GM12878 (cell line): Measurements from ENCODE around the gene COL5A1.

Experiments
- EP300 ChIP-seq, 2 experiments: fragments of 150-350 bp in 1 of 2; IDR thresholded peaks; 2 replicates each; pipeline ENCODE4 v1.6.1; 2011 to 2012; ENCODE audit warnings: low read depth in 2 of 2, low read length in 2 of 2, borderline replicate concordance in 1 of 2, improper control_type of control experiment in 1 of 2, inconsistent platforms in 1 of 2; ENCODE audit not compliant: control insufficient read depth in 1 of 2
- GATAD2B ChIP-seq: fragments of 450-650 bp; conservative IDR thresholded peaks from 2 replicates; pipeline ENCODE4 v1.6.1; 2017; ENCODE audit warnings: low read depth, mild to moderate bottlenecking, moderate library complexity
- HDAC2 ChIP-seq: fragments of 200-600 bp; sonication (generic); IDR thresholded peaks from 2 replicates; pipeline ENCODE4 v1.6.1; 2017
- MXI1 ChIP-seq: fragments of 150-350 bp; IDR thresholded peaks from 2 replicates; pipeline ENCODE4 v1.6.1; 2011; ENCODE audit warnings: low read depth, mild to moderate bottlenecking, inconsistent platforms, low read length, improper control_type of control experiment
- MYC ChIP-seq: IDR thresholded peaks from 2 replicates; pipeline ENCODE4 v1.6.1; 2011; ENCODE audit warnings: mild to moderate bottlenecking, low read length, moderate library complexity, inconsistent platforms; ENCODE audit not compliant: insufficient read depth, insufficient replicate concordance, insufficient read length, severe bottlenecking
- NFIC ChIP-seq: IDR thresholded peaks from 2 replicates; pipeline ENCODE4 v1.6.1; 2012; ENCODE audit warnings: low read depth, mild to moderate bottlenecking, inconsistent platforms, low read length, moderate library complexity
- POLR2A ChIP-seq: IDR thresholded peaks from 2 replicates; pipeline ENCODE4 v1.6.1; 2011; ENCODE audit warnings: low read depth, mild to moderate bottlenecking, low read length
- SIN3A ChIP-seq: IDR thresholded peaks from 2 replicates; pipeline ENCODE4 v1.6.1; 2012; ENCODE audit warnings: low read depth, low read length, improper control_type of control experiment
- SUZ12 ChIP-seq: fragments of 200-600 bp; sonication (generic); IDR thresholded peaks from one replicate; pipeline ENCODE4 v1.6.1; 2018; ENCODE audit warnings: antibody characterized with exemption, mild to moderate bottlenecking; ENCODE audit not compliant: unreplicated experiment
- TF ChIP-seq, protein P1 (sequence below): IDR thresholded peaks from 2 replicates; pipeline ENCODE4 v1.6.1; 2012; ENCODE audit warnings: mild to moderate bottlenecking, low read depth, low read length
- TF ChIP-seq, protein P2 (sequence below): IDR thresholded peaks from 2 replicates; pipeline ENCODE4 v1.6.1; 2011; ENCODE audit warnings: low read depth, low read length, improper control_type of control experiment, borderline replicate concordance
- TF ChIP-seq, protein P3 (sequence below), 3 experiments: IDR thresholded peaks in 2 of 3; conservative IDR thresholded peaks in 1 of 3; 2 replicates each; pipeline ENCODE4 v1.5.1; 2011; ENCODE audit warnings: low read depth in 3 of 3, low read length in 3 of 3, mild to moderate bottlenecking in 3 of 3, control low read depth in 2 of 3, moderate library complexity in 2 of 3, inconsistent platforms in 1 of 3, mixed read lengths in 1 of 3; ENCODE audit not compliant: control insufficient read depth in 2 of 3, insufficient read depth in 1 of 3; ENCODE audit errors: extremely low read depth in 1 of 3
- TF ChIP-seq, protein P4 (sequence below): fragments of 450-650 bp; IDR thresholded peaks from 2 replicates; pipeline ENCODE4 v1.6.1; 2014; ENCODE audit warnings: mild to moderate bottlenecking

DNA sequence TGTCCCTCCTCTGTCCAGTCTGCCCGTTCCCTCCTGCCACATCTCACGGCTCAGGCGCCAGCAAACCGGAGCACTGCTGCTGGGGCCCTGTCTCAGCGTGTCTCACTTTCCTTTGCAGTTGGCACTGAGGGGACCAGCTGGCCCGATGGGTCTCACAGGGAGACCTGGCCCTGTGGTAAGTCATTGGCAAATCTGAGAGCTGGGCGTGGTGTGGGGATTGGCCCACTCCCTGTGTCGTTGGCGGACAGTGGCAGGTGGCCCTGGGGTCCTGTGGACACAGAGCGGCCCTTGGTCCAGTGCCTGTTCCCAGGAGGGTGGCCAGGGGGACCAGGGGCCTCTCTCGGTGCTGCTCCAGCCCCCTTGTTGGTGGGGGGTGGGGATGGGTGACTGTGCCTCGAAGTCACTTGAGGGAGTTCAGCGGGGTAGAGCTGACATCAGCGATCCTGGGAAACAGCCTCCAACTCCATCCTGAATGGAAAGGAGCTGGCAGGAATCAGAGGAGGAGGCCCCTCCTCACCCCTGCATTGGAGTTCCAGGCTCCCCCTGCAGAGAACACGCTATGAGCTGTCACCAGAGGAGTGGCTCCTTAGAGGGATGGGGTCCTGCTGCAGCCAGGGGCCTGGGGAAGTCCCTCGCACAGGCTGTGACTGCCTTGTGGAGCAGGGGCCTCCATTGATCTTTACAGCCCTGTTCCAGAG, 111.0 kb downstream of the COL5A1 start:
- TF ChIP-seq MXI1 (no peak), SIN3A (no peak), GATAD2B (no peak), EP300 (IDR thresholded peaks at IDR 0.05; ENCODE audit: borderline replicate concordance in 1 of 2, control insufficient read depth in 1 of 2, low read depth in 2 of 2, low read length in 2 of 2) (no peak), POLR2A (no peak), SUZ12 (no peak), NFIC (no peak), HDAC2 (no peak), MYC (no peak)
- TF ChIP-seq, protein P1, sequence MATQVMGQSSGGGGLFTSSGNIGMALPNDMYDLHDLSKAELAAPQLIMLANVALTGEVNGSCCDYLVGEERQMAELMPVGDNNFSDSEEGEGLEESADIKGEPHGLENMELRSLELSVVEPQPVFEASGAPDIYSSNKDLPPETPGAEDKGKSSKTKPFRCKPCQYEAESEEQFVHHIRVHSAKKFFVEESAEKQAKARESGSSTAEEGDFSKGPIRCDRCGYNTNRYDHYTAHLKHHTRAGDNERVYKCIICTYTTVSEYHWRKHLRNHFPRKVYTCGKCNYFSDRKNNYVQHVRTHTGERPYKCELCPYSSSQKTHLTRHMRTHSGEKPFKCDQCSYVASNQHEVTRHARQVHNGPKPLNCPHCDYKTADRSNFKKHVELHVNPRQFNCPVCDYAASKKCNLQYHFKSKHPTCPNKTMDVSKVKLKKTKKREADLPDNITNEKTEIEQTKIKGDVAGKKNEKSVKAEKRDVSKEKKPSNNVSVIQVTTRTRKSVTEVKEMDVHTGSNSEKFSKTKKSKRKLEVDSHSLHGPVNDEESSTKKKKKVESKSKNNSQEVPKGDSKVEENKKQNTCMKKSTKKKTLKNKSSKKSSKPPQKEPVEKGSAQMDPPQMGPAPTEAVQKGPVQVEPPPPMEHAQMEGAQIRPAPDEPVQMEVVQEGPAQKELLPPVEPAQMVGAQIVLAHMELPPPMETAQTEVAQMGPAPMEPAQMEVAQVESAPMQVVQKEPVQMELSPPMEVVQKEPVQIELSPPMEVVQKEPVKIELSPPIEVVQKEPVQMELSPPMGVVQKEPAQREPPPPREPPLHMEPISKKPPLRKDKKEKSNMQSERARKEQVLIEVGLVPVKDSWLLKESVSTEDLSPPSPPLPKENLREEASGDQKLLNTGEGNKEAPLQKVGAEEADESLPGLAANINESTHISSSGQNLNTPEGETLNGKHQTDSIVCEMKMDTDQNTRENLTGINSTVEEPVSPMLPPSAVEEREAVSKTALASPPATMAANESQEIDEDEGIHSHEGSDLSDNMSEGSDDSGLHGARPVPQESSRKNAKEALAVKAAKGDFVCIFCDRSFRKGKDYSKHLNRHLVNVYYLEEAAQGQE: no peak
- TF ChIP-seq, protein P2, sequence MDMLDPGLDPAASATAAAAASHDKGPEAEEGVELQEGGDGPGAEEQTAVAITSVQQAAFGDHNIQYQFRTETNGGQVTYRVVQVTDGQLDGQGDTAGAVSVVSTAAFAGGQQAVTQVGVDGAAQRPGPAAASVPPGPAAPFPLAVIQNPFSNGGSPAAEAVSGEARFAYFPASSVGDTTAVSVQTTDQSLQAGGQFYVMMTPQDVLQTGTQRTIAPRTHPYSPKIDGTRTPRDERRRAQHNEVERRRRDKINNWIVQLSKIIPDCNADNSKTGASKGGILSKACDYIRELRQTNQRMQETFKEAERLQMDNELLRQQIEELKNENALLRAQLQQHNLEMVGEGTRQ: no peak
- TF ChIP-seq, protein P3, sequence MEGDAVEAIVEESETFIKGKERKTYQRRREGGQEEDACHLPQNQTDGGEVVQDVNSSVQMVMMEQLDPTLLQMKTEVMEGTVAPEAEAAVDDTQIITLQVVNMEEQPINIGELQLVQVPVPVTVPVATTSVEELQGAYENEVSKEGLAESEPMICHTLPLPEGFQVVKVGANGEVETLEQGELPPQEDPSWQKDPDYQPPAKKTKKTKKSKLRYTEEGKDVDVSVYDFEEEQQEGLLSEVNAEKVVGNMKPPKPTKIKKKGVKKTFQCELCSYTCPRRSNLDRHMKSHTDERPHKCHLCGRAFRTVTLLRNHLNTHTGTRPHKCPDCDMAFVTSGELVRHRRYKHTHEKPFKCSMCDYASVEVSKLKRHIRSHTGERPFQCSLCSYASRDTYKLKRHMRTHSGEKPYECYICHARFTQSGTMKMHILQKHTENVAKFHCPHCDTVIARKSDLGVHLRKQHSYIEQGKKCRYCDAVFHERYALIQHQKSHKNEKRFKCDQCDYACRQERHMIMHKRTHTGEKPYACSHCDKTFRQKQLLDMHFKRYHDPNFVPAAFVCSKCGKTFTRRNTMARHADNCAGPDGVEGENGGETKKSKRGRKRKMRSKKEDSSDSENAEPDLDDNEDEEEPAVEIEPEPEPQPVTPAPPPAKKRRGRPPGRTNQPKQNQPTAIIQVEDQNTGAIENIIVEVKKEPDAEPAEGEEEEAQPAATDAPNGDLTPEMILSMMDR (IDR thresholded peaks at IDR 0.05 in 2 of 3, conservative IDR thresholded peaks at IDR 0.05 in 1 of 3; ENCODE audit: control insufficient read depth in 2 of 3, extremely low read depth in 1 of 3, insufficient read depth in 1 of 3, low read depth in 3 of 3, low read length in 3 of 3): no peak
- TF ChIP-seq, protein P4, sequence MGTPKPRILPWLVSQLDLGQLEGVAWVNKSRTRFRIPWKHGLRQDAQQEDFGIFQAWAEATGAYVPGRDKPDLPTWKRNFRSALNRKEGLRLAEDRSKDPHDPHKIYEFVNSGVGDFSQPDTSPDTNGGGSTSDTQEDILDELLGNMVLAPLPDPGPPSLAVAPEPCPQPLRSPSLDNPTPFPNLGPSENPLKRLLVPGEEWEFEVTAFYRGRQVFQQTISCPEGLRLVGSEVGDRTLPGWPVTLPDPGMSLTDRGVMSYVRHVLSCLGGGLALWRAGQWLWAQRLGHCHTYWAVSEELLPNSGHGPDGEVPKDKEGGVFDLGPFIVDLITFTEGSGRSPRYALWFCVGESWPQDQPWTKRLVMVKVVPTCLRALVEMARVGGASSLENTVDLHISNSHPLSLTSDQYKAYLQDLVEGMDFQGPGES: no peak
